Fibroblast of lung (primary cell): ENCODE results near the gene ASTN2. TPM values are rescaled to one million over a fixed set of nuclear protein-coding genes. Genes with fewer than 3 reads are reported as not detected.

Source experiments
- DNase-seq, 2 donors: peaks; one replicate each; pipeline versions ENCODE4 v3.0.0 to v3.0.0-alpha.2; 2010; ENCODE audit warnings: low read depth in 2 of 2
- H2AFZ ChIP-seq: 2 replicates; pipeline ENCODE4 v1.5.1; 2012; ENCODE audit warnings: low read length, control low read depth, inconsistent platforms
- H3K27ac ChIP-seq: 2 replicates; pipeline ENCODE4 v1.5.1; 2011; ENCODE audit warnings: low read length, control low read depth; ENCODE audit not compliant: insufficient read depth
- H3K27me3 ChIP-seq: 2 replicates; pipeline ENCODE4 v1.5.1; 2011; ENCODE audit warnings: mild to moderate bottlenecking, low read length; ENCODE audit not compliant: control insufficient read depth, insufficient read depth
- H3K36me3 ChIP-seq: 2 replicates; pipeline ENCODE4 v1.5.1; 2011; ENCODE audit warnings: low read length; ENCODE audit not compliant: control insufficient read depth, insufficient read depth
- H3K4me1 ChIP-seq: 2 replicates; pipeline ENCODE4 v1.5.1; 2011; ENCODE audit warnings: low read length; ENCODE audit not compliant: control insufficient read depth, insufficient read depth; ENCODE audit errors: extremely low read depth
- H3K4me2 ChIP-seq: 2 replicates; pipeline ENCODE4 v1.5.1; 2011; ENCODE audit warnings: low read length, control low read depth; ENCODE audit not compliant: insufficient read depth; ENCODE audit errors: extremely low read depth
- H3K4me3 ChIP-seq, 4 experiments: fragments of 200-600 bp in 1 of 4; sonication (generic) in 1 of 4; replicated peaks in 1 of 4; 2 replicates each; pipeline ENCODE4 v1.5.1; 2011 to 2016; ENCODE audit warnings: low read length in 4 of 4, low read depth in 3 of 4, mild to moderate bottlenecking in 3 of 4, control low read depth in 2 of 4, inconsistent platforms in 1 of 4, mixed read lengths in 1 of 4; ENCODE audit not compliant: insufficient read depth in 1 of 4; ENCODE audit errors: control extremely low read depth in 1 of 4
- H3K79me2 ChIP-seq: 2 replicates; pipeline ENCODE4 v1.5.1; 2012; ENCODE audit warnings: mild to moderate bottlenecking, low read length, inconsistent platforms; ENCODE audit not compliant: control insufficient read depth, insufficient read depth
- H3K9ac ChIP-seq: 2 replicates; pipeline ENCODE4 v1.5.1; 2011; ENCODE audit warnings: mild to moderate bottlenecking, low read length, control low read depth; ENCODE audit not compliant: insufficient read depth
- H3K9me3 ChIP-seq: 2 replicates; pipeline ENCODE4 v1.5.1; 2012; ENCODE audit warnings: low read depth, low read length; ENCODE audit not compliant: control insufficient read depth, insufficient read depth
- H4K20me1 ChIP-seq: 2 replicates; pipeline ENCODE4 v1.5.1; 2011; ENCODE audit warnings: low read length; ENCODE audit not compliant: control insufficient read depth, insufficient read depth; ENCODE audit errors: extremely low read depth
- CTCF ChIP-seq, 2 donors: IDR thresholded peaks in 1 of 2; conservative IDR thresholded peaks in 1 of 2; 1 replicate in 1 of 2; 2 replicates in 1 of 2; pipeline ENCODE4 v1.5.1; 2011 to 2012; ENCODE audit warnings: low read length in 2 of 2, control low read depth in 1 of 2, inconsistent platforms in 1 of 2, low read depth in 1 of 2, mild to moderate bottlenecking in 1 of 2
- EZH2 ChIP-seq: IDR thresholded peaks from 2 replicates; pipeline ENCODE4 v1.5.1; 2012; ENCODE audit warnings: low read length, control low read depth, mild to moderate bottlenecking; ENCODE audit errors: missing control alignments
- polyA plus RNA-seq, 2 donors: library from polyadenylated mRNA; depleted of rRNA in 1 of 2; stranded (reverse) in 1 of 2; unstranded in 1 of 2; fragments of >200 nt; gene quantifications; 2 replicates each; pipeline ENCODE4 v1.2.1, GENCODE V29; 2011 to 2012; ENCODE audit warnings: missing spikeins in 1 of 2
- total RNA-seq: library from RNA; depleted of rRNA; stranded (reverse); fragments of >200 nt; gene quantifications from 2 replicates; pipeline ENCODE4 v1.2.1, GENCODE V29; 2014

Gene ASTN2
- total and polyA plus RNA-seq, 2 donors (not counting 1 experiment from before 2014, with no cell fraction given), result 2.2 to 19.2 TPM

DNA sequence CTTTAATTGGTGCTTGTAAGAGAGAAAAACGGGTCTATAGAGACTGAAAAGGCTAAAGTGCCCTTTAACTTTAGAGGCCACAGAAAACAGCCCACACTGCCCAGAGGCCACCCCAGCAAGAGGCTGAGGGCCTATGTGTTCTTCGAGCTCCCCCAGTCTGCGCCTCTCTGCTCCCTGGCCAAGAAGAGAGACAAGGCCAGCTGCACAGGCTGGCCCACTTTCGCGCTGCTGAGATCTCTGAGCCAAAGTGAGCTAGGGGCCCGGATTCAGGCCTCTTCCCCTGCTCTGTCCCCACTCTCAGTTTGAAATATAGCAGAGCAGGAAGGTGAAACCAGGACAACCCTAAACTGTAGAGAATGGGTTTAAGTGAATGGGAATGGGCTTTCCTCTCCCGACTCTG lies 859.7 kb downstream of the ASTN2 start:
- H4K20me1 ChIP-seq, result no peaks in the 10 kb centered on the region
- no peak overlapping the region for H2AFZ ChIP-seq
- H3K27me3 ChIP-seq, result no peaks in the 10 kb centered on the region
- no peak overlapping the region for H3K4me3 ChIP-seq
- DNase-seq, result no peak
- no peak overlapping the region for H3K4me2 ChIP-seq
- H3K36me3 ChIP-seq, result no peaks in the 10 kb centered on the region
- H3K9ac ChIP-seq, result no peak overlapping the region
- peaks cover 12% of the 10 kb centered on the region for H3K4me1 ChIP-seq
- TF ChIP-seq EZH2, result no peak
- no peaks in the 10 kb centered on the region for H3K79me2 ChIP-seq
- no peaks in the 10 kb centered on the region for H3K9me3 ChIP-seq
- no peak overlapping the region for H3K27ac ChIP-seq

DNA sequence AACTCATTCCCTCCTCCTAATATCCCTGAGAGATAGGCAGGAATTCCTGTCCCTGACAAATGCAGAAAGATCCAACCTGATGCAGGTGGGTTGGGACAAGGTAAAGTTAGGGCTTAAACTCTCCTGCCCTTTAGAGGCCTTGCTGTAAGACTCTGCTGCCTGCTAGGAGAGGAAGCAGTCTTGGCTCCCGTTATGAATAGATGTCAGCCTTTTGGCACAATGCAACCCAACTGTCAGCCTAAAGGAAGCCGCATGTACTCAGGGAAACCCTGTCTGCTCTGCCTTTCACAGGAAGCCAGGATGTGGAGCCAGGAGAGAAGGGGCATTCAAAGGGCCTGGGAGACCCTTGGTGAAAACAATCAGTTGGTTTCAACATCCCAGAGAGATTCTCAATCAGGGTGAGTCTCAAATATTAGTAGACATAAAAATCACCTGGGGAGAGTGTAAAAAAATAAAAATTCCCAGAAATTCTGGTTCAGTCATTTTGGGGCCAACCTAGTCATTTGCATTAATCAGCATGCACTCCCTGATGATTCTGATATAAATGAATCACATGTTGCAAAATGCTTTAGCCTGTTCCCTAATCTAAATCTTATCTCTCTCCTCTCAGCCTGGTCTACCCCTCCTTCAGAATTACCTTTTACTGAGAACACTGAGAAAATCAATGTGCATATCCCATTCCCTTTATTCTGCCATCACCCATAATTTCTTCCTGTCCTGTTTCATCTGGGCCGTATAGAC lies 864.0 kb downstream of the ASTN2 start:
- Histone ChIP-seq H3K36me3 (no peaks in the 10 kb centered on the region), H4K20me1 (no peaks in the 10 kb centered on the region), H2AFZ (no peak overlapping the region), H3K79me2 (no peaks in the 10 kb centered on the region), H3K4me2 (peak overlapping the region; percentile 30), H3K9ac (no peak overlapping the region), H3K4me3 (no peak overlapping the region), H3K27ac (peak overlapping the region; percentile 61), H3K9me3 (no peaks in the 10 kb centered on the region), H3K27me3 (no peaks in the 10 kb centered on the region), H3K4me1 (peaks cover 40% of the 10 kb centered on the region)
- DNase-seq, result peak; percentile 63 to 83
- no peak for TF ChIP-seq EZH2
- no peak for TF ChIP-seq CTCF (conservative IDR thresholded peaks at IDR 0.05 in 1 of 2, IDR thresholded peaks at IDR 0.05 in 1 of 2; ENCODE audit: low read depth in 1 of 2, low read length in 2 of 2)

DNA sequence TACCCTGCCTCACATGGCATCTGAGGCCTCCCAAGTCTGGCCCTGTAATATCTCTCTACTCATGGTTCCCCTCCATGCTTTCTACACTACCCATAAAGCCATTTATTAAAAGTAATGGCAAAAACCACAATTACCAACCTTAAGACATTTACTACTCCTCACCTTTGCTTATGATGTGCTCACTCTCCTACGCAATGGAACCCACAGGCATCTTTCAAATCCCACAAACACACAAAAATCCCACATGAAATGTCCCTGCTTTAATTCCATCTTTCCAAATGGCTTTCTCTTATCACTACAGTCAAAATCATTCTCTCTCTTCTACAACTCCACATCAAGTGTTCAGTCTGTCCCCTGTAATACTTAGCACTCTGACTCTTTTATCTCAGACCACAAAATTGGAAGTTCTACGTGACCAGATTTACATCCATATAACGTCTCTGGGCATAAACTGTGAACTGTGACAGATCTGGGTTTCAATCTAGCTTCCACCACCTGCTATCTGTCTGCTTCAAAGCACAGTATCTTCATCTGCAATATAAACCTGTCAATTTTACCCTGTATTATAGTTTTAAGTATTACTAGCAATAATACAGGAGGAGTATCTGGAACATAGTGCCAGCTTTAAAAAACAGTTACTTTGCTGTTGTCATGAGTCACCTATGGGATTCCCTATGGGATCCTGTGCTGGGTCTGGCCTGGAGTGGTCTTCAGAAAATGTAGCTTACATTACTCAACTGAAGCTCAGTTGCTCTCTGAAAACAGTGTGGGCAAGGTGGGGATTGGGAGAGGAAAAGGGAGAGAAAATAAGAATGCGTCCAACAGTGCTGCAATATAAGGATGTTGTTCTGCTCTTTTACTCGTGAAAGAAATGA lies 864.8 kb downstream of the ASTN2 start:
- Histone ChIP-seq H3K36me3 (no peaks in the 10 kb centered on the region), H3K27me3 (no peaks in the 10 kb centered on the region), H3K9ac (no peak overlapping the region), H4K20me1 (no peaks in the 10 kb centered on the region), H3K27ac (peak overlapping the region; percentile 54), H3K4me2 (no peak overlapping the region), H3K4me3 (no peak overlapping the region), H3K9me3 (no peaks in the 10 kb centered on the region), H2AFZ (no peak overlapping the region), H3K79me2 (no peaks in the 10 kb centered on the region), H3K4me1 (peaks cover 40% of the 10 kb centered on the region)
- DNase-seq, result peak in 1 of 2 donors; percentile 62
- TF ChIP-seq CTCF (conservative IDR thresholded peaks at IDR 0.05 in 1 of 2, IDR thresholded peaks at IDR 0.05 in 1 of 2; ENCODE audit: low read depth in 1 of 2, low read length in 2 of 2), result no peak
